Vagina (tissue), 2 donors: ENCODE data around the gene BSDC1. TPM values are rescaled to one million over a fixed set of nuclear protein-coding genes. Genes with fewer than 3 reads are reported as not detected.

Experiments
- DNase-seq, 2 donors: peaks; one replicate each; pipeline ENCODE4 v3.0.0-alpha.2; 2017; ENCODE audit errors: extremely low spot score in 2 of 2
- H3K27ac ChIP-seq: fragments of 200-600 bp; sonication (generic); one replicate; pipeline ENCODE4 v1.5.1; 2019
- H3K27me3 ChIP-seq: fragments of 200-600 bp; sonication (generic); one replicate; pipeline ENCODE4 v1.5.1; 2019
- H3K36me3 ChIP-seq, 2 donors: fragments of 200-600 bp; sonication (generic); one replicate each; pipeline ENCODE4 v1.5.1; 2017 to 2019
- H3K4me1 ChIP-seq: fragments of 200-600 bp; sonication (generic); one replicate; pipeline ENCODE4 v1.5.1; 2019
- H3K4me3 ChIP-seq, 2 donors: fragments of 200-600 bp; sonication (generic); 1 replicate in 1 of 2; 2 replicates in 1 of 2; pipeline ENCODE4 v1.5.1; 2016 to 2019
- H3K9me3 ChIP-seq: fragments of 200-600 bp; sonication (generic); one replicate; pipeline ENCODE4 v1.5.1; 2019
- POLR2A ChIP-seq, 2 donors: fragments of 450-650 bp; IDR thresholded peaks; one replicate each; pipeline ENCODE4 v1.6.1; 2017; ENCODE audit warnings: antibody characterized with exemption in 2 of 2, mild to moderate bottlenecking in 2 of 2, moderate library complexity in 2 of 2
- POLR2AphosphoS5 ChIP-seq, 2 donors: sonication (generic); formaldehyde crosslinking; IDR thresholded peaks; one replicate each; pipeline ENCODE4 v1.9.0; 2017; ENCODE audit warnings: antibody characterized with exemption in 2 of 2, mild to moderate bottlenecking in 2 of 2, low read depth in 1 of 2; ENCODE audit not compliant: insufficient read depth in 1 of 2
- intact Hi-C: fragments of 100-400 bp; cut with DNase I; formaldehyde crosslinking; loops from one replicate; pipeline ENCODE4 v1.15.1; 2023
- total RNA-seq: library from RNA; depleted of rRNA; stranded (reverse); fragments of >200 nt; gene quantifications from one replicate; pipeline ENCODE4 v1.2.3, GENCODE V29; 2016
- TF ChIP-seq, protein P1 (sequence below), 3 experiments: fragments of 450-650 bp in 2 of 3; fragments of 200-600 bp in 1 of 3; sonication (generic) in 1 of 3; IDR thresholded peaks; one replicate each; pipeline ENCODE4 v1.5.1; 2017 to 2019; ENCODE audit warnings: antibody characterized with exemption in 3 of 3, mild to moderate bottlenecking in 2 of 3, moderate library complexity in 2 of 3

BSDC1 gene
- total RNA-seq, 1 donor from 2014 or later: 54.3 TPM

DNA sequence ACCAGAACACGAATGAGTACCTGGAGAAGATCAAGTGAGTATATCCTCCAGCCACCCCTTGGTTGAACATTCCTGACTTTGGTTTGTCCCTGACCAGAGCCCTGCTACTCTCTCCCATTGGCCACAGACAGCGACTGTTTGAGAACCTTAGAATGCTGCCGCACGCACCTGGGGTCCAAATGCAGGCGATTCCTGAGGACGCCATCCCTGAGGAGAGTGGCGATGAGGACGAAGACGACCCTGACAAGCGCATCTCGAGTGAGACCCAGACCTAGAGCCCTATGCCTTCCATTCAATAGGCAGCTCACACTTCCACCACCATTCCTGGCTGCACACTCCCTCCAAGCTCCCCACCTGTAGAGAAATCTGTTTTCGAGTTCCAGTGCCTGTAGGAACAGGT lies 62.7 kb downstream of the BSDC1 start:
- Histone ChIP-seq H3K4me1 (peaks cover 17% of the 10 kb centered on the region), H3K9me3 (no peaks in the 10 kb centered on the region), H3K36me3 (peaks cover 0 to 58% of the 10 kb centered on the region in 2 donors), H3K4me3 (no peak overlapping the region), H3K27me3 (no peaks in the 10 kb centered on the region), H3K27ac (no peak overlapping the region)
- no peak for TF ChIP-seq POLR2A (IDR thresholded peaks at IDR 0.05)
- TF ChIP-seq, protein P1, sequence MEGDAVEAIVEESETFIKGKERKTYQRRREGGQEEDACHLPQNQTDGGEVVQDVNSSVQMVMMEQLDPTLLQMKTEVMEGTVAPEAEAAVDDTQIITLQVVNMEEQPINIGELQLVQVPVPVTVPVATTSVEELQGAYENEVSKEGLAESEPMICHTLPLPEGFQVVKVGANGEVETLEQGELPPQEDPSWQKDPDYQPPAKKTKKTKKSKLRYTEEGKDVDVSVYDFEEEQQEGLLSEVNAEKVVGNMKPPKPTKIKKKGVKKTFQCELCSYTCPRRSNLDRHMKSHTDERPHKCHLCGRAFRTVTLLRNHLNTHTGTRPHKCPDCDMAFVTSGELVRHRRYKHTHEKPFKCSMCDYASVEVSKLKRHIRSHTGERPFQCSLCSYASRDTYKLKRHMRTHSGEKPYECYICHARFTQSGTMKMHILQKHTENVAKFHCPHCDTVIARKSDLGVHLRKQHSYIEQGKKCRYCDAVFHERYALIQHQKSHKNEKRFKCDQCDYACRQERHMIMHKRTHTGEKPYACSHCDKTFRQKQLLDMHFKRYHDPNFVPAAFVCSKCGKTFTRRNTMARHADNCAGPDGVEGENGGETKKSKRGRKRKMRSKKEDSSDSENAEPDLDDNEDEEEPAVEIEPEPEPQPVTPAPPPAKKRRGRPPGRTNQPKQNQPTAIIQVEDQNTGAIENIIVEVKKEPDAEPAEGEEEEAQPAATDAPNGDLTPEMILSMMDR (IDR thresholded peaks at IDR 0.05): no peak
- no peak for TF ChIP-seq POLR2AphosphoS5 (IDR thresholded peaks at IDR 0.05; ENCODE audit: insufficient read depth in 1 of 2, low read depth in 1 of 2)
- intact Hi-C loops: no loop called here
- no peak for DNase-seq

DNA sequence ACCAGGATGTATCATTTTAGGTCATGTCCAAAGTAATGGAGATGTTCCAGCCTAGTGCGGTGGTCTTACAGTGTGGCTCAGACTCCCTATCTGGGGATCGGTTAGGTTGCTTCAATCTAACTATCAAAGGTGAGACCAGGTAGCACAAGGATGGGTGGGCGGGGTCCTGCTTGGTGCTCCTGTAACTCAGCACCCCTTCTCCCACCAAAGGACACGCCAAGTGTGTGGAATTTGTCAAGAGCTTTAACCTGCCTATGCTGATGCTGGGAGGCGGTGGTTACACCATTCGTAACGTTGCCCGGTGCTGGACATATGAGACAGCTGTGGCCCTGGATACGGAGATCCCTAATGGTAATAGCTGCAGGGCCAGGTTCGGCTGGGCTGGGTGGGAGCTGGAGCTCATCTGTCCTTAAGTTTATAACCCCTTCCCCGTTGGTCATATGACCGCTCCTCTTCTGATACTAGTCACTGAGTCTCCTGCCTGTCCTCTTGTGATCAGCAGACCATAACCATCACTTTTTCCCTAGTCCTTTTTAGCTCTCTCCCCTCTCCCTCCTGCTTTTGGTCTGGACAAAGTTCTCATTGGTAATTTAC lies 63.6 kb downstream of the BSDC1 start:
- Histone ChIP-seq H3K9me3 (no peaks in the 10 kb centered on the region), H3K36me3 (peaks cover 0 to 64% of the 10 kb centered on the region in 2 donors), H3K4me1 (peaks cover 13% of the 10 kb centered on the region), H3K27ac (no peak overlapping the region), H3K4me3 (no peak overlapping the region), H3K27me3 (no peaks in the 10 kb centered on the region)
- intact Hi-C loops: no loop called here
- TF ChIP-seq, protein P1 (IDR thresholded peaks at IDR 0.05): no peak
- TF ChIP-seq POLR2AphosphoS5 (IDR thresholded peaks at IDR 0.05; ENCODE audit: insufficient read depth in 1 of 2, low read depth in 1 of 2) (no peak), POLR2A (IDR thresholded peaks at IDR 0.05) (no peak)
- DNase-seq: no peak

DNA sequence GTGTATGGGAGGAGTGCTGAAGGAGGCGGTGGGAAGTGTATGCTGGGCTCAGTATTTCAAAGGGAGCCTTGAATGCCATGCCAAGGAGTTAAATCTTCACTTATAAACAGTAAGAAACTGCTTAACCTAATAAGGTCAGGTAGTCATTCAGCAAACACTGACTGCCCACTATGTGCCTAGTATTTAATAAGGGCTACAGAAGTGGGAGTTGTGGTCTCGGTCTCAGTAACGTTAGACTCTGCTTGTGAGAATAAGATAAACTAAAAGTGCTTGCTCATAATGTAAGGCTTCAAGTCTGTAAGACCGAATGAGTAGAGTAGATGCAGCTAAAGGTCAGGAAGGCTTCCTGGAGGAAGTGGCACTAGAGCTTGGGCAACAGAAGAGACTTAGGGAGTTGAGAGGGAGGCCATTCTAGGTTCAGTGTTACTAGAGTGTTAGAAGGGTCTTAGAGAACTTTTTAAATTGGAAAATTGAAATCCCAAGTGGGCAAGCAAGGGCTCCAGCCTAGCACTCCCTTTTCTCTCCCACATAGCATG lies 64.2 kb downstream of the BSDC1 start:
- H3K27me3 ChIP-seq: no peaks in the 10 kb centered on the region
- peaks cover 9% of the 10 kb centered on the region for H3K4me1 ChIP-seq
- no peak overlapping the region for H3K27ac ChIP-seq
- no peaks in the 10 kb centered on the region for H3K9me3 ChIP-seq
- no peak for TF ChIP-seq POLR2AphosphoS5 (IDR thresholded peaks at IDR 0.05; ENCODE audit: insufficient read depth in 1 of 2, low read depth in 1 of 2)
- no peak for TF ChIP-seq POLR2A (IDR thresholded peaks at IDR 0.05)
- TF ChIP-seq, protein P1 (IDR thresholded peaks at IDR 0.05): no peak
- peaks cover 0 to 71% of the 10 kb centered on the region in 2 donors for H3K36me3 ChIP-seq
- no peak for DNase-seq
- no peak overlapping the region for H3K4me3 ChIP-seq
- intact Hi-C loops: no loop called here

DNA sequence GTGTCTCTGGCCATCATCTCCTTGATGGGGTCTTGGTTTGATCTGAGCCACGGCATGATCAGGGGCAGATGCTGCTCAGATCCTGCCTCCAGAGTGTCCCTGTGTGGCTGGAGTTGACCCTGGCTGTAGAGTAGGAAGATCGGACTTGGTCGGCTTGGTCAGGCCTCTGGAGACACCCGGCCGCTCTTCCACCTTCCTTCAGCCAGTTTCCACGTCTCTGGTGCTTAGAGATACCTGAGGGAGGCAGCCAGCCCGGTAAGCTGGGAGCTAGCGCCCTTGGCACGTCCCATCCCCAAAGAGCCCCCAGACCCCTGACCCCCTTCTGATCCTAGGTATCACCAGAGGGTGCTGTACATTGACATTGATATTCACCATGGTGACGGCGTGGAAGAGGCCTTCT lies 67.0 kb downstream of the BSDC1 start:
- H3K4me3 ChIP-seq: no peak overlapping the region
- H3K9me3 ChIP-seq: no peaks in the 10 kb centered on the region
- DNase-seq: no peak
- intact Hi-C loops: no loop called here
- TF ChIP-seq POLR2AphosphoS5 (IDR thresholded peaks at IDR 0.05; ENCODE audit: insufficient read depth in 1 of 2, low read depth in 1 of 2): no peak
- TF ChIP-seq, protein P1 (IDR thresholded peaks at IDR 0.05): no peak
- no peak for TF ChIP-seq POLR2A (IDR thresholded peaks at IDR 0.05)
- no peaks in the 10 kb centered on the region for H3K4me1 ChIP-seq
- no peak overlapping the region for H3K27ac ChIP-seq
- H3K36me3 ChIP-seq: peaks cover 0 to 75% of the 10 kb centered on the region in 2 donors
- no peaks in the 10 kb centered on the region for H3K27me3 ChIP-seq

DNA sequence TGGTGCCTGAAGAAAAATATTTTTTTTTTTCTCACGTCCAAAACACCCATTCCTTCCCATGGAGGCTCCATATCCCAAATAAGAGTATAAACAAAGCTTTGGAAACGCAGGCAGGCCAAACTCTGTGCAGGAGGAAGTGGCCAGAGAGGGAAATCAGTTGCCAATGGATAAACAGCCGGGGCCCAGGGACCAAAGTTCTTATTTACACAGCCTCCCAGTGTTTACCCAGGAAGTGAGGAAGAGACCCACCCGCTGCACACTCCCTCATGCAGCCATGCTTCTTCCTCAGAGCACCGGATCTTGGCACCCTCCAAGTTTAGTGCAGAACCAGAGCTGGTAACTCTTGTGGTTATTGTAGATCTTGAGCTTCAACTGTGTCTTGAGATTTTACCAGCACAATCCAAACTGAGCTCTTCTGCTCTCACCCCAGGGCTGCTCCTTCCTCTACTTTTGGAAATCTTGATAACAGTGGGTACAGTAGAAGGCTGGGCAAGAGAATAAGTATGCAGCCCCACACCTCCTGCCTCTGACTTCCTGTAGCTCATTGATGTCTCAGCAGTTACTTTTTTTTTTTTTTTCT lies 72.4 kb downstream of the BSDC1 start:
- Histone ChIP-seq H3K27ac (no peak overlapping the region), H3K36me3 (peaks cover 0 to 45% of the 10 kb centered on the region in 2 donors), H3K4me3 (no peak overlapping the region), H3K27me3 (no peaks in the 10 kb centered on the region), H3K9me3 (no peaks in the 10 kb centered on the region), H3K4me1 (no peaks in the 10 kb centered on the region)
- TF ChIP-seq, protein P1 (IDR thresholded peaks at IDR 0.05): no peak
- TF ChIP-seq POLR2AphosphoS5 (IDR thresholded peaks at IDR 0.05; ENCODE audit: insufficient read depth in 1 of 2, low read depth in 1 of 2): no peak
- no peak for TF ChIP-seq POLR2A (IDR thresholded peaks at IDR 0.05)
- DNase-seq: no peak
- intact Hi-C loops: no loop called here
